ENCODE data around the gene SKOR1. TPM values are rescaled to one million over a fixed set of nuclear protein-coding genes. Genes with fewer than 3 reads are reported as not detected.

Gene SKOR1
- total and polyA plus RNA-seq, 3 donors from 2014 or later = 1.1 to 2.2 (median 1.3) TPM

DNA sequence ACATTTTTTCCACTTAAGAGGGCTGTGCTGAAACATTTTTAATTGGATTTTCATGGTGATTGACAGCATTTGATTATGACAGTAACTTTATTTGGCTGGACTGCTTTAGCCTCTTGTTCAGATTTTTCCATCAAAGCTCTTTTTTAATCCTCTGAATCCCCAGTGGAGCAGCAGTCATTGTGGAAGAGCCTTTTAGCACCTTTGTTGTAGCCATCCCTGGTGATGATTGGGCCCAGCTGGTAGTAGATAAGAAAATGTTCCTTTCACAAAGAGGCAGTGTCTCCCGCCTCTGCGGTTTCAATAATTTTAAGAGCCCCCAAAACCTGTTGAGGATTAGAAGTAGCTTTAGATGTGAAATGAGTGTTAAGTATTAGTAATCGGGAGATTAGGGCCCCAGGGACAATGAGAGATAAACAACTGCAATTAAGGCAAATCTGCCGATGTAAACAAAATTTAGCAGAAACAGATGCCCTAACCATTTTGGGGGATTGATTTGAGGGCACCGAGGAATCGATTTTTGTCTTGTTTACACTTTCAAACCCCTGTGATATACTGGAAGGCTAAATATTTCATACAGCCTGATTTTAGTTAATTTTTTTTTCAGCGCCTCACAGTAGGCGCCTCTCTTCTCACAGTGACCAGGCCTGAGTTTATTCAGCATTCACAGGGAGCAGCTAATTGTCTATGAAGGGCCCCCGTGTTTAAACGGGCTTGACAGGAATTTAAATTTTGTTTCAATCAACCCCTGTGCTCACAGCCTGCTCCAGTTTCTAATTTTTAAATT is 43.2 kb upstream of the SKOR1 start:
- H3K4me1 ChIP-seq = no peaks in the 10 kb centered on the region
- no peaks in the 10 kb centered on the region for H3K36me3 ChIP-seq (ENCODE audit: low read depth, missing control alignments)
- no peak for DNase-seq
- H3K27me3 ChIP-seq = no peaks in the 10 kb centered on the region
- intact Hi-C loops (cut with DNase I; ENCODE audit: low total_unique reads) = no loop called here
- H3K4me3 ChIP-seq = no peak overlapping the region
- no peaks in the 10 kb centered on the region for H3K9me3 ChIP-seq
- no peak overlapping the region for H3K27ac ChIP-seq
- 77 to 79% methylated on average over 10 of the region's 10 CpGs for WGBS, 2 donors
- TF ChIP-seq POLR2A (IDR thresholded peaks at IDR 0.05) (no peak), CTCF (IDR thresholded peaks at IDR 0.05) (no peak)

- Histone ChIP-seq H3K27me3 (no peaks in the 10 kb centered on the region), H3K36me3 (ENCODE audit: low read depth, missing control alignments) (no peaks in the 10 kb centered on the region), H3K4me3 (no peak overlapping the region), H3K27ac (no peak overlapping the region), H3K4me1 (no peaks in the 10 kb centered on the region), H3K9me3 (no peaks in the 10 kb centered on the region)
- DNase-seq = no peak
- intact Hi-C loops (cut with DNase I; ENCODE audit: low total_unique reads) = no loop called here
- WGBS, 2 donors = 81 to 85% methylated on average over 7 of the region's 7 CpGs
- TF ChIP-seq POLR2A (IDR thresholded peaks at IDR 0.05) (no peak), CTCF (IDR thresholded peaks at IDR 0.05) (no peak)
Observed at GRCh38 chr15:67782691-67782991, 42.7 kb upstream of the SKOR1 start.

- TF ChIP-seq POLR2A (IDR thresholded peaks at IDR 0.05) (no peak), CTCF (IDR thresholded peaks at IDR 0.05) (no peak)
- WGBS, 2 donors = 90 to 93% methylated on average over 7 of the region's 7 CpGs
- Histone ChIP-seq H3K9me3 (no peaks in the 10 kb centered on the region), H3K27me3 (no peaks in the 10 kb centered on the region), H3K4me3 (no peak overlapping the region), H3K27ac (no peak overlapping the region), H3K4me1 (no peaks in the 10 kb centered on the region), H3K36me3 (ENCODE audit: low read depth, missing control alignments) (no peaks in the 10 kb centered on the region)
- DNase-seq = no peak
- intact Hi-C loops (cut with DNase I; ENCODE audit: low total_unique reads) = no loop called here
Observed at GRCh38 chr15:67783303-67783702, 42.0 kb upstream of the SKOR1 start.

DNA sequence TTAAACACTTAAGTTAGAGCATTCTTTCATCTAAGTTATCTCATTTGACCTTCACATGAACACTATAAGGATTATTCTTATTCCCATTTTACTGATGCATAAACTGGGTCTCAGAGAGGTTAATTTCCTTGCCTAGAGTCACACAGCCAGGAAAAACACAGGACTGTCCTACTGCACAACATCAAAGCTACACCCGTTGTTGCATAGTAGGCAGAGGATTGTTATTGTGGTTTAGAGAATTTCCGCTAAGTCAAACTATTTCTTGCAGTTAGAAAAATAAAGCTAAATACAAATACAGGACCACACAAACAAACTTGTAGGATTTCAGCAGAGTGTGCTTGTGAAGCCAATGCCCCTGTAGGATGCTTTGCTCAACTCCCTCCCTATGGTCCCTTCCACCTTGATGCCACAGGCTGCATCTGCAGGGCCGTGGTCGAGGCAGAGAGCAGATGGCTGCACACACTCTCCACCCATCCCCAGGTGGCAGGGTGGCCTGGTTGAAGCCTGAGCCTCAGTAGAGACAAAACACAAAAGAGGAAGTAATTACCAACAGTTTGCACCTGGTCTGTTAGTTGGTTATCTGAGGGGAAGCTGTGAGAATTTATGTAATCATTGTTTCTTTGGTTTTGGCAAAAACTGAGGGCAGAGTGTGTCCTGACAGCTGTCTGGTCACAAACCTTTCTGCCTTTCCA is 41.1 kb upstream of the SKOR1 start:
- no peak overlapping the region for H3K4me3 ChIP-seq
- H3K27ac ChIP-seq = no peak overlapping the region
- 89 to 95% methylated on average over 2 to 4 of the region's 4 CpGs for WGBS, 2 donors
- DNase-seq = no peak
- H3K9me3 ChIP-seq = no peaks in the 10 kb centered on the region
- no peak for TF ChIP-seq POLR2A (IDR thresholded peaks at IDR 0.05)
- no peak for TF ChIP-seq CTCF (IDR thresholded peaks at IDR 0.05)
- intact Hi-C loops (cut with DNase I; ENCODE audit: low total_unique reads) = no loop called here
- H3K36me3 ChIP-seq (ENCODE audit: low read depth, missing control alignments) = no peaks in the 10 kb centered on the region
- no peaks in the 10 kb centered on the region for H3K4me1 ChIP-seq
- no peaks in the 10 kb centered on the region for H3K27me3 ChIP-seq
